Small intestine (tissue), 16 donors: ENCODE data around the gene NRIP1. TPM values are rescaled to one million over a fixed set of nuclear protein-coding genes. Genes with fewer than 3 reads are reported as not detected.

Source experiments
- DNase-seq, 2 donors: peaks; one replicate each; pipeline versions ENCODE4 v3.0.0 to v3.0.0-alpha.2; 2013
- FAIRE-seq: peaks from 2 replicates; lab custom pipeline; 2012; peaks lifted over from hg19 to GRCh38; lab: Jason Lieb, UNC
- H3K27ac ChIP-seq, 3 donors: one replicate each; pipeline ENCODE4 v1.5.1; 2013; ENCODE audit warnings: low read length in 2 of 3, mild to moderate bottlenecking in 2 of 3, control low read depth in 1 of 3, inconsistent platforms in 1 of 3, low read depth in 1 of 3, moderate library complexity in 1 of 3
- H3K27me3 ChIP-seq, 3 donors: one replicate each; pipeline ENCODE4 v1.6.1; 2013; ENCODE audit warnings: low read length in 3 of 3, inconsistent platforms in 1 of 3; ENCODE audit not compliant: control insufficient read depth in 3 of 3, insufficient read depth in 3 of 3
- H3K36me3 ChIP-seq, 3 donors: one replicate each; pipeline ENCODE4 v1.6.1; 2013; ENCODE audit warnings: low read length in 3 of 3, inconsistent platforms in 1 of 3, low read depth in 1 of 3, mild to moderate bottlenecking in 1 of 3, moderate library complexity in 1 of 3; ENCODE audit not compliant: control insufficient read depth in 3 of 3, insufficient read depth in 2 of 3
- H3K4me1 ChIP-seq, 3 donors: one replicate each; pipeline ENCODE4 v1.6.1; 2013; ENCODE audit warnings: low read length in 2 of 3, inconsistent platforms in 1 of 3, low read depth in 1 of 3, mild to moderate bottlenecking in 1 of 3, moderate library complexity in 1 of 3; ENCODE audit not compliant: control insufficient read depth in 3 of 3, insufficient read depth in 2 of 3
- H3K4me3 ChIP-seq, 3 donors: one replicate each; pipeline ENCODE4 v1.5.1; 2013; ENCODE audit warnings: low read length in 3 of 3, control low read depth in 1 of 3, inconsistent platforms in 1 of 3, low read depth in 1 of 3, mild to moderate bottlenecking in 1 of 3, moderate library complexity in 1 of 3
- H3K9me3 ChIP-seq, 2 donors: one replicate each; pipeline ENCODE4 v1.6.1; 2013; ENCODE audit warnings: low read depth in 1 of 2, low read length in 1 of 2; ENCODE audit not compliant: control insufficient read depth in 2 of 2, insufficient read depth in 1 of 2
- WGBS, 3 donors: extraction: QIAGEN DNeasy Blood & Tissue Kit; methylation state at CpG; one replicate each; pipeline ENCODE4 v1.1.7; 2013; 5-methylcytosine and 5-hydroxymethylcytosine counted together
- long read RNA-seq, 10 donors: transcript quantifications; one replicate each; lab custom pipeline, GENCODE V29; 2026
- polyA plus RNA-seq, 4 donors: library from polyadenylated mRNA; stranded (reverse) in 3 of 4; unstranded in 1 of 4; fragments of 200-250 nt in 3 of 4; fragments of 120-200 nt in 1 of 4; gene quantifications; one replicate each; pipeline versions ENCODE4 v1.2.1 to v1.2.3, GENCODE V29; 2013
- donor health status: healthy with polysubstance abuse.
- donor health status: control.
- donor health status: control.
- donor health status: Bipolar disorder and iron deficiency.
- donor health status: healthy.

NRIP1 gene, protein sequence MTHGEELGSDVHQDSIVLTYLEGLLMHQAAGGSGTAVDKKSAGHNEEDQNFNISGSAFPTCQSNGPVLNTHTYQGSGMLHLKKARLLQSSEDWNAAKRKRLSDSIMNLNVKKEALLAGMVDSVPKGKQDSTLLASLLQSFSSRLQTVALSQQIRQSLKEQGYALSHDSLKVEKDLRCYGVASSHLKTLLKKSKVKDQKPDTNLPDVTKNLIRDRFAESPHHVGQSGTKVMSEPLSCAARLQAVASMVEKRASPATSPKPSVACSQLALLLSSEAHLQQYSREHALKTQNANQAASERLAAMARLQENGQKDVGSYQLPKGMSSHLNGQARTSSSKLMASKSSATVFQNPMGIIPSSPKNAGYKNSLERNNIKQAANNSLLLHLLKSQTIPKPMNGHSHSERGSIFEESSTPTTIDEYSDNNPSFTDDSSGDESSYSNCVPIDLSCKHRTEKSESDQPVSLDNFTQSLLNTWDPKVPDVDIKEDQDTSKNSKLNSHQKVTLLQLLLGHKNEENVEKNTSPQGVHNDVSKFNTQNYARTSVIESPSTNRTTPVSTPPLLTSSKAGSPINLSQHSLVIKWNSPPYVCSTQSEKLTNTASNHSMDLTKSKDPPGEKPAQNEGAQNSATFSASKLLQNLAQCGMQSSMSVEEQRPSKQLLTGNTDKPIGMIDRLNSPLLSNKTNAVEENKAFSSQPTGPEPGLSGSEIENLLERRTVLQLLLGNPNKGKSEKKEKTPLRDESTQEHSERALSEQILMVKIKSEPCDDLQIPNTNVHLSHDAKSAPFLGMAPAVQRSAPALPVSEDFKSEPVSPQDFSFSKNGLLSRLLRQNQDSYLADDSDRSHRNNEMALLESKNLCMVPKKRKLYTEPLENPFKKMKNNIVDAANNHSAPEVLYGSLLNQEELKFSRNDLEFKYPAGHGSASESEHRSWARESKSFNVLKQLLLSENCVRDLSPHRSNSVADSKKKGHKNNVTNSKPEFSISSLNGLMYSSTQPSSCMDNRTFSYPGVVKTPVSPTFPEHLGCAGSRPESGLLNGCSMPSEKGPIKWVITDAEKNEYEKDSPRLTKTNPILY (N-terminal part only)
- polyA plus RNA-seq: 10 to 100 TPM in 3 of 4 donors, 1 to 10 TPM in 1; 10.0 to 47.0 (median 14.0) TPM
- long read RNA-seq, donor 1, full-length matches to known transcripts: 15 of 15 reads
- long read RNA-seq, donor 1, partial matches to known transcripts: 0 of 15 reads
- long read RNA-seq, donor 1, other reads (novel, unspliced or antisense): 0 of 15 reads
- long read RNA-seq, donor 2, full-length matches to known transcripts: 6 of 6 reads
- long read RNA-seq, donor 2, partial matches to known transcripts: 0 of 6 reads
- long read RNA-seq, donor 2, other reads (novel, unspliced or antisense): 0 of 6 reads
- long read RNA-seq, donor 3, full-length matches to known transcripts: 4 of 4 reads
- long read RNA-seq, donor 3, partial matches to known transcripts: 0 of 4 reads
- long read RNA-seq, donor 3, other reads (novel, unspliced or antisense): 0 of 4 reads
- long read RNA-seq, donor 4, full-length matches to known transcripts: 1 of 1 reads
- long read RNA-seq, donor 4, partial matches to known transcripts: 0 of 1 reads
- long read RNA-seq, donor 4, other reads (novel, unspliced or antisense): 0 of 1 reads
- long read RNA-seq, donor 5, full-length matches to known transcripts: 6 of 6 reads
- long read RNA-seq, donor 5, partial matches to known transcripts: 0 of 6 reads
- long read RNA-seq, donor 5, other reads (novel, unspliced or antisense): 0 of 6 reads
- long read RNA-seq, donor 6, full-length matches to known transcripts: 8 of 8 reads
- long read RNA-seq, donor 6, partial matches to known transcripts: 0 of 8 reads
- long read RNA-seq, donor 6, other reads (novel, unspliced or antisense): 0 of 8 reads
- long read RNA-seq, donor 7, full-length matches to known transcripts: 3 of 3 reads
- long read RNA-seq, donor 7, partial matches to known transcripts: 0 of 3 reads
- long read RNA-seq, donor 7, other reads (novel, unspliced or antisense): 0 of 3 reads
- long read RNA-seq, donor 8, full-length matches to known transcripts: 1 of 1 reads
- long read RNA-seq, donor 8, partial matches to known transcripts: 0 of 1 reads
- long read RNA-seq, donor 8, other reads (novel, unspliced or antisense): 0 of 1 reads
- long read RNA-seq, donor 9, full-length matches to known transcripts: 2 of 2 reads
- long read RNA-seq, donor 9, partial matches to known transcripts: 0 of 2 reads
- long read RNA-seq, donor 9, other reads (novel, unspliced or antisense): 0 of 2 reads
- long read RNA-seq, donor 10, full-length matches to known transcripts: 10 of 10 reads
- long read RNA-seq, donor 10, partial matches to known transcripts: 0 of 10 reads
- long read RNA-seq, donor 10, other reads (novel, unspliced or antisense): 0 of 10 reads

DNA sequence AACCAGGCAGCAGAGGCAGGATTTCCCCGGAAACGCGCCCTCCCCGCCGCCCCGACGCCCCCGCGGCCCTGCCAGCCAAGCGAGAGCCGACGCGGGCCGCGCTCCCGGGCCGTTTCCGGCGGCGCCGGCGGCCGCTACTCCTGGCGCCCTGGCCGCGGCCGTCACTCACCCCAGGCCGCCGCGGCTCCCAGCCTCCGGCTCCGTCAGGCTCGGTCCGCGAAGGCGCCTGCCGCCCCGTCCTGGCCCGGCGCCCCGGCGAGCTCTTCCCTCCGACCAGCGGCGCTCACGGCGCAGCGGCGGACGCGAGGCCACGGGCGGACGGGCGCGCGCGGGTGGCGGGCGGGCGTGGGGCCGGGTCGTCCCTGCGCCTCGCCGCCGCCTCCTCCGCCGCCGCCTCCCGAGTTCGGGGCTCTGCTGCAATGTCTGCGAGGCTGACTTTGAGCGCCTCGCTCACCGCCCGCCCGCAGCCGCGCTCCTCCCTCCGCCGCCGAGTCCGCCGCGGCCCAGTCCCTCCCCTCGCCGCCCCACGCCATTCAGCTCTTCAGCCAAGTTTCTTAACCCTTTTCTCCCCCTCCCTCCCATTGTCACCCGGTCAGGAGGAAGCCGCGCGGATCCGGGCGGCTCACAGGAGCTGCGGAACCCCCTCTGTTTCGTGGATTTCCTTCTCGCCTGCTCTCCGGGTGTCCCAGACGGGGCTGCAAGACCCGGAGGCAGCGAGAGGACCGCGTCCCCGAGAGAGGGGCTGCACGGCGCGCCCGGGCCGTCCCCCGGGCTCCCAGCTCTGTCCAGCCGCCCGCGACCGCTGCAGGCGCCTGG lies at the start of gene NRIP1:
NRIP1 (minus strand) TSS at position 425 of the 816 bp plus-strand sequence. CDS start 96,808 bp downstream, outside the sequence.
- Histone ChIP-seq H3K4me1 (peaks cover 0 to 13% (median 4%) of the 10 kb centered on the region in 3 donors), H3K27ac (peak within 1 kb of the TSS; percentile 89 to 98 (median 94)), H3K36me3 (no peaks in the 10 kb centered on the region), H3K27me3 (no peaks in the 10 kb centered on the region), H3K4me3 (peak within 1 kb of the TSS; percentile 88 to 97 (median 97)), H3K9me3 (no peaks in the 10 kb centered on the region)
- no peak for FAIRE-seq
- WGBS, 3 donors: 0 to 1% (median 0%) methylated on average over 47 to 116 of the region's 116 CpGs
- DNase-seq: peak; percentile 91 to 96

DNA sequence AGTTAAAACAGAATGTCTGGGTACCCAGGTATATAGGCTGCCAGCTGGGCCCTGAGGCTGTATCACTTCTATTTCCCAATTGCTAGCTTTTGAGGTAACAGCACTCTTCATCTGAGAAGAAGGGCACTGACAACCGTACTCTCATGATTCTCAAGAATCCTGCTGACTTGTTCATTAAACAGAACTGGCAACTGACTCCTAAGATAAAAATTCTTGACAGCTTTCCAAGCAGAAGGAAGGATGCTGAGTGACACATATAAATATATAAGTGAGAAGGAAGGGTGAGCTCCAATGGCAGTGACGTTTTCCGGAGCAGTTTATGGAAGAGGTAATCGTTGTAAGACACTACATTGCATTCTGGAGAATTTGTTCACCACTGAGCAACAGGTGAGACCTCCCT lies 48.1 kb upstream of the NRIP1 start:
- DNase-seq (no peak), FAIRE-seq (no peak)
- H3K4me3 ChIP-seq: no peak overlapping the region
- H3K4me1 ChIP-seq: no peaks in the 10 kb centered on the region
- no peaks in the 10 kb centered on the region for H3K36me3 ChIP-seq
- no peak overlapping the region for H3K27ac ChIP-seq
- no peaks in the 10 kb centered on the region for H3K9me3 ChIP-seq
- H3K27me3 ChIP-seq: no peaks in the 10 kb centered on the region
- 85 to 93% (median 88%) methylated on average over 4 of the region's 4 CpGs for WGBS, 3 donors

- H3K9me3 ChIP-seq: no peaks in the 10 kb centered on the region
- H3K4me3 ChIP-seq: no peak overlapping the region
- 79 to 93% (median 88%) methylated on average over 2 of the region's 2 CpGs for WGBS, 3 donors
- DNase-seq (no peak), FAIRE-seq (no peak)
- no peaks in the 10 kb centered on the region for H3K27me3 ChIP-seq
- H3K27ac ChIP-seq: no peak overlapping the region
- H3K4me1 ChIP-seq: no peaks in the 10 kb centered on the region
- H3K36me3 ChIP-seq: no peaks in the 10 kb centered on the region
These were observed 44.0 kb upstream of the NRIP1 start for GRCh38 chr21:15108801-15109200.

DNA sequence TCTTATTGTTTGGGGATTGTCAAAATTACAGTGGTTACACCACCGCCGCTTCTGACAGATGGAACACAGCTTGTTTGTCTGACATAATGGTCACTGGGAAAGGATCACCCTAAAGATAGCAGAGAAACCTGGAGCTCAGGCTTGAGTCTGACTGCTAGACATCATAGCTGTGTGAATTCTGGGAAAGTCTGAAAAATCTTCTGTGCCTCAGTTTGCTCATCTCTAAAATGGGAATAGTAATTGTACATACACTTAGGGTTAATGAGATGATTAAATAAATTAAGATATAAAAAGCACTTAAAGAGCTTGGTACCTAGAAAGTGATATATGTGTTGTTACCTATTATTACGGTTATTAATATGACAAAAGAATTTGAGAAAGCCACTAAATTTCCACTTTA lies 39.7 kb upstream of the NRIP1 start:
- Histone ChIP-seq H3K4me3 (no peak overlapping the region), H3K36me3 (no peaks in the 10 kb centered on the region), H3K4me1 (no peaks in the 10 kb centered on the region), H3K9me3 (no peaks in the 10 kb centered on the region), H3K27ac (no peak overlapping the region), H3K27me3 (no peaks in the 10 kb centered on the region)
- 90 to 96% (median 95%) methylated on average over 3 of the region's 3 CpGs for WGBS, 3 donors
- DNase-seq (no peak), FAIRE-seq (no peak)

DNA sequence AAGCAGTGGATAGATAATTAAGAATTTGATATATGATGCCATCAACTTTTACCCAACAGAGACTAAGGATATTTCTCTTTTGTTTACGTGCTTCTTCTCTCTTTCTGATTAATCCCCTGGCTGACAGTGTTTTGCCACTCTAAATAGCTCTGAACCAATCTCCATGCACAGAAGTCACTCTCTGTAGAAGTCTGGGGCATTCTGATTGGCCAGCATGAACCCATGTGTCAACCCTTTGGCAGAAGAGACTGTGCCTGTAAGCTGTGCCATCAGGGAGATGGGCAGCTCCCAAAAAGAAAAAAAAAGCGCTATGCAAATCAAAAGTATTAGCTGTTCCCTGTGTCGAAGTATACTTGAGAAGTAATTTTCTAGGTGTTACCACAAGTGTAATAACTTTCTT lies 34.1 kb upstream of the NRIP1 start:
- Histone ChIP-seq H3K36me3 (no peaks in the 10 kb centered on the region), H3K9me3 (no peaks in the 10 kb centered on the region), H3K27me3 (no peaks in the 10 kb centered on the region), H3K27ac (no peak overlapping the region), H3K4me1 (no peaks in the 10 kb centered on the region), H3K4me3 (no peak overlapping the region)
- FAIRE-seq (no peak), DNase-seq (no peak)
- WGBS, 3 donors: 83 to 94% (median 93%) methylated on average over 3 of the region's 3 CpGs

DNA sequence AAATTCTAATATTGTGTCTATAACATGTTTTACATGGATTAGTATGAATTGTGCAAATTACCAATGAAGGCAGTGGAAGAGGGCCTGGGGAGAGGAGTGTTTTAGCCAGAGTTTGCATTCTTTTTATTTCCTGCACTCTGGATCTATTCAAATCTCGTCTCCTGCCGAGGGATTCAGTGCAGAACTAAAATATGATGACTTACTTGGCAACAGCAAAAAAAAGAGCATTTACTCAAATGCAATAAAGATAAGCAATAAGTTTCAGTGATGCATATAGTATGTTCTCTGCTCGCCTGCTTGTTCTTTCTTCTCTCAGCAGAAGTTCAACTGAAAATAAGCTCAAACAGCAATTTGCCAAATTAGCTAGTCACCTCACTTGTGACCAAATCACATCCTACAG lies 33.4 kb upstream of the NRIP1 start:
- 30 to 54% (median 44%) methylated on average over 3 of the region's 3 CpGs for WGBS, 3 donors
- FAIRE-seq (no peak), DNase-seq (no peak)
- Histone ChIP-seq H3K27ac (no peak overlapping the region), H3K36me3 (no peaks in the 10 kb centered on the region), H3K9me3 (no peaks in the 10 kb centered on the region), H3K4me3 (no peak overlapping the region), H3K4me1 (no peaks in the 10 kb centered on the region), H3K27me3 (no peaks in the 10 kb centered on the region)
